HepG2 (cell line): ENCODE results near the gene KCNQ5. TPM values are rescaled to one million over a fixed set of nuclear protein-coding genes. Genes with fewer than 3 reads are reported as not detected.

Source experiments
- ATAC-seq: fragments of 200-7000 bp; cut with Tn5 transposase; 3 replicates; pipeline ENCODE4 v1.9.1; 2020; ENCODE audit warnings: mild to moderate bottlenecking, moderate library complexity
- BruUV-seq: library from RNA; stranded (reverse); fragments of 400-500 nt; replicated peaks from 2 replicates; lab custom pipeline; 2021; lab: Mats Ljungman, UMichigan
- CTCF ChIA-PET: fragments of 300-600 bp; formaldehyde crosslinking; extraction: SDS; loops from one replicate; lab custom pipeline; 2021; ENCODE audit warnings: low total read pairs, inconsistent platforms, low intra/inter-chr PET ratio; lab: Yijun Ruan, JAX
- POLR2A ChIA-PET: fragments of 350-600 bp; sonication (Branson Sonifier 250); formaldehyde crosslinking; loops from one replicate; lab custom pipeline; 2020; ENCODE audit warnings: antibody characterized with exemption, inconsistent platforms; lab: Yijun Ruan, JAX
- DNase-seq: peaks from one replicate; pipeline ENCODE4 v3.0.0-alpha.2; 2015; ENCODE audit warnings: low spot score
- FAIRE-seq: peaks from 3 replicates; lab custom pipeline; 2011; peaks lifted over from hg19 to GRCh38; lab: Jason Lieb, UNC
- H2AFZ ChIP-seq: one replicate; pipeline ENCODE4 v1.6.1; 2011; ENCODE audit warnings: low read length, inconsistent platforms
- H3K27ac ChIP-seq: fragments of 300-600 bp; 3 replicates; pipeline ENCODE4 v1.8.0; 2011; ENCODE audit warnings: mixed run types, mild to moderate bottlenecking, mixed read lengths, low read length, inconsistent platforms; ENCODE audit not compliant: insufficient read depth; ENCODE audit errors: extremely low read length
- H3K27me3 ChIP-seq, 2 experiments: fragments of 200-600 bp in 1 of 2; 2 replicates in 1 of 2; 3 replicates in 1 of 2; pipeline versions ENCODE4 v1.6.0 to v1.8.0; 2011; ENCODE audit warnings: low read length in 2 of 2, mild to moderate bottlenecking in 2 of 2, moderate library complexity in 2 of 2, inconsistent platforms in 1 of 2; ENCODE audit not compliant: insufficient read depth in 2 of 2, control insufficient read depth in 1 of 2
- H3K36me3 ChIP-seq, 2 experiments: fragments of 200-600 bp in 1 of 2; replicated peaks in 1 of 2; 2 replicates in 1 of 2; 3 replicates in 1 of 2; pipeline versions ENCODE4 v1.5.1 to v1.8.0; 2011; ENCODE audit warnings: low read length in 2 of 2, inconsistent platforms in 1 of 2; ENCODE audit not compliant: insufficient read depth in 2 of 2, control insufficient read depth in 1 of 2
- H3K4me1 ChIP-seq: 2 replicates; pipeline ENCODE4 v1.5.1; 2012; ENCODE audit warnings: low read length, inconsistent platforms; ENCODE audit not compliant: insufficient read depth
- H3K4me2 ChIP-seq: 2 replicates; pipeline ENCODE4 v1.6.0; 2011; ENCODE audit warnings: low read depth, low read length, inconsistent platforms
- H3K4me3 ChIP-seq, 3 experiments: fragments of 200-600 bp in 1 of 3; sonication (generic), shearing (Covaris generic) in 1 of 3; replicated peaks in 1 of 3; 2 replicates each; pipeline ENCODE4 v1.5.1; 2011 to 2016; ENCODE audit warnings: low read length in 3 of 3, inconsistent platforms in 2 of 3, low read depth in 2 of 3, mild to moderate bottlenecking in 2 of 3, control low read depth in 1 of 3, mixed read lengths in 1 of 3; ENCODE audit not compliant: insufficient read depth in 1 of 3
- H3K79me2 ChIP-seq: one replicate; pipeline ENCODE4 v1.6.1; 2011; ENCODE audit warnings: low read length, inconsistent platforms; ENCODE audit not compliant: insufficient read depth
- H3K9ac ChIP-seq: 2 replicates; pipeline ENCODE4 v1.6.0; 2011; ENCODE audit warnings: mild to moderate bottlenecking, low read depth, low read length, inconsistent platforms; ENCODE audit not compliant: insufficient read depth
- H3K9me3 ChIP-seq: 2 replicates; pipeline ENCODE4 v1.5.1; 2012; ENCODE audit warnings: mild to moderate bottlenecking, low read length
- H4K20me1 ChIP-seq: 2 replicates; pipeline ENCODE4 v1.6.0; 2011; ENCODE audit warnings: inconsistent platforms, mild to moderate bottlenecking, low read length, moderate library complexity; ENCODE audit not compliant: insufficient read depth
- CENPT ChIP-seq: sonication (generic); formaldehyde crosslinking; IDR thresholded peaks from 2 replicates; pipeline ENCODE4 v1.8.0; 2022; ENCODE audit warnings: low read depth, mild to moderate bottlenecking, moderate library complexity, missing genetic modification reagents
- FIP1L1 ChIP-seq: fragments of 200-400 bp; formaldehyde crosslinking; IDR thresholded peaks from 2 replicates; pipeline ENCODE4 v1.6.1; 2018; ENCODE audit warnings: low read depth, mild to moderate bottlenecking, low read length, moderate library complexity, borderline replicate concordance; ENCODE audit not compliant: insufficient read depth
- FOXP1 ChIP-seq, 2 experiments: fragments of 450-650 bp in 1 of 2; IDR thresholded peaks; 2 replicates each; pipeline ENCODE4 v1.6.1; 2017 to 2018; ENCODE audit warnings: antibody characterized with exemption in 1 of 2
- GATAD2A ChIP-seq: IDR thresholded peaks from 2 replicates; pipeline ENCODE4 v1.6.1; 2016
- GFI1 ChIP-seq: sonication (generic); formaldehyde crosslinking; IDR thresholded peaks from 2 replicates; pipeline ENCODE4 v1.5.0; 2020; ENCODE audit warnings: missing genetic modification reagents, mild to moderate bottlenecking, borderline replicate concordance
- HNRNPL ChIP-seq: fragments of 200-400 bp; formaldehyde crosslinking; IDR thresholded peaks from 2 replicates; pipeline ENCODE4 v1.6.1; 2017; ENCODE audit warnings: mild to moderate bottlenecking, low read depth, low read length
- KDM4B ChIP-seq: sonication (generic); formaldehyde crosslinking; IDR thresholded peaks from 2 replicates; pipeline ENCODE4 v1.4.0; 2020; ENCODE audit warnings: missing genetic modification reagents
- KLF12 ChIP-seq: sonication (generic); formaldehyde crosslinking; IDR thresholded peaks from 2 replicates; pipeline ENCODE4 v1.4.0; 2020; ENCODE audit warnings: missing genetic modification reagents, borderline replicate concordance
- NR2F2 ChIP-seq: IDR thresholded peaks from 2 replicates; pipeline ENCODE4 v1.6.1; 2012; ENCODE audit warnings: low read depth, inconsistent platforms, borderline replicate concordance
- PATZ1 ChIP-seq: sonication (generic); formaldehyde crosslinking; IDR thresholded peaks from 2 replicates; pipeline ENCODE4 v1.4.0; 2020; ENCODE audit warnings: missing genetic modification reagents
- RNF2 ChIP-seq: fragments of 450-650 bp; conservative IDR thresholded peaks from 2 replicates; pipeline ENCODE4 v1.6.1; 2016; ENCODE audit warnings: low read depth
- SMARCE1 ChIP-seq: fragments of 450-650 bp; IDR thresholded peaks from 2 replicates; pipeline ENCODE4 v1.6.1; 2017; ENCODE audit warnings: borderline replicate concordance
- YY1 ChIP-seq: IDR thresholded peaks from 2 replicates; pipeline ENCODE4 v1.6.1; 2011; ENCODE audit warnings: low read length, low read depth, moderate library complexity, mild to moderate bottlenecking; ENCODE audit not compliant: insufficient read depth, insufficient replicate concordance
- ZFP36 ChIP-seq: fragments of 150-350 bp; IDR thresholded peaks from 2 replicates; pipeline ENCODE4 v1.6.1; 2018; ENCODE audit warnings: borderline replicate concordance, low read length, low read depth; ENCODE audit not compliant: partially characterized antibody
- ZMYM4 ChIP-seq: sonication (generic); formaldehyde crosslinking; IDR thresholded peaks from 2 replicates; pipeline ENCODE4 v1.8.1; 2023; ENCODE audit warnings: mild to moderate bottlenecking, missing genetic modification reagents
- ZNF121 ChIP-seq: sonication (generic); formaldehyde crosslinking; IDR thresholded peaks from 2 replicates; pipeline ENCODE4 v1.5.0; 2020; ENCODE audit warnings: mild to moderate bottlenecking, missing genetic modification reagents
- ZNF530 ChIP-seq: sonication (generic); formaldehyde crosslinking; IDR thresholded peaks from 2 replicates; pipeline ENCODE4 v1.5.0; 2020; ENCODE audit warnings: low read depth, mild to moderate bottlenecking, missing genetic modification reagents
- ZNF879 ChIP-seq: sonication (generic); formaldehyde crosslinking; IDR thresholded peaks from 2 replicates; pipeline ENCODE4 v1.8.1; 2023; ENCODE audit warnings: missing genetic modification reagents
- WGBS: methylation state at CpG from one replicate; pipeline ENCODE4 v1.1.6; 2017; ENCODE audit warnings: low lambda C conversion rate; 5-methylcytosine and 5-hydroxymethylcytosine counted together
- in situ Hi-C: cut with HindIII; loops from 2 replicates; pipeline ENCODE4 v1.10.0; 2017; ENCODE audit warnings: low pct_unique_long_range_greater_than_20kb; ENCODE audit not compliant: extremely low pct_ligation_motif_present
- intact Hi-C: fragments of 100-400 bp; cut with micrococcal nuclease; formaldehyde crosslinking; loops from one replicate; pipeline ENCODE4 v1.10.0; 2022; ENCODE audit not compliant: unreplicated experiment
- polyA plus RNA-seq, 8 experiments: library from polyadenylated mRNA; depleted of rRNA in 3 of 8; stranded (reverse) in 7 of 8; unstranded in 1 of 8; fragments of >200 nt; fragmentation: Illumina TruSeq in 4 of 8; extraction: Trizol in 4 of 8; gene quantifications; 2 replicates each; pipeline versions ENCODE4 v1.2.1 to v1.2.3, GENCODE V29; 2011 to 2016; ENCODE audit warnings: low read depth in 4 of 8, missing spikeins in 1 of 8, mixed read lengths in 1 of 8; ENCODE audit not compliant: insufficient read depth in 1 of 8
- total RNA-seq, 5 experiments: library from RNA; depleted of rRNA; stranded (reverse); fragments of >200 nt; fragmentation: Illumina TruSeq; extraction: Trizol; gene quantifications; 2 replicates each; pipeline ENCODE4 v1.2.3, GENCODE V29; 2016; ENCODE audit warnings: low read depth in 1 of 5
- TF ChIP-seq, protein P1 (sequence below): sonication (generic); formaldehyde crosslinking; IDR thresholded peaks from 2 replicates; pipeline ENCODE4 v1.8.0; 2022; ENCODE audit warnings: mild to moderate bottlenecking, missing genetic modification reagents, moderate library complexity
- TF ChIP-seq, protein P2 (sequence below): sonication (generic); formaldehyde crosslinking; IDR thresholded peaks from 2 replicates; pipeline ENCODE4 v1.5.0; 2020; ENCODE audit warnings: mild to moderate bottlenecking, missing genetic modification reagents

The KCNQ5 gene
- total and polyA plus RNA-seq, 2 of the 13 experiments (the other 11 are each of a cell fraction or from before 2014, with no cell fraction given): 0.04 TPM; not detected in 1

DNA sequence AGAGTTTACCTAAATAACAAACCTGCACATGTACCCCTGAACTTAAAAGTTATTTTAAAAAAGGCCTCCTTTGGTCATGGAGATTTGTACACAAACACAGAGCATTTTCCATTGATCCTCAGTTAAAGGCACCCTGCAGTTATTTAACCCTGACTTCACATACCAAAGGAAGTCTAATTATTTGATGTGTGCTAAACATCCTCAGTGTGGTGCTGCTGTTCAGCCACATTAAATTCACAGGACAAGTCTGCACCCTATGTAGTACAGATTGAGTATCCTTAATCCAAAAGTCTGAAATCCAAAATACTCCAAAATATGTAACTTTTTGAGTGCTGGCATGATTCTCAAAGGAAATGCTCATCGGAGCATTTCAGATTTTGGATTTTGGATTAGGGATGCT lies 21.4 kb downstream of the KCNQ5 start:
- Histone ChIP-seq H3K36me3 (no peaks in the 10 kb centered on the region), H4K20me1 (no peaks in the 10 kb centered on the region), H3K4me1 (no peaks in the 10 kb centered on the region), H3K4me2 (no peak overlapping the region), H3K9ac (no peak overlapping the region), H2AFZ (no peak overlapping the region), H3K27me3 (no peaks in the 10 kb centered on the region; a peak in 1 of 5 replicates), H3K27ac (no peak overlapping the region), H3K4me3 (no peak overlapping the region), H3K9me3 (no peaks in the 10 kb centered on the region), H3K79me2 (no peaks in the 10 kb centered on the region)
- FAIRE-seq (no peak), ATAC-seq (no peak), DNase-seq (no peak)
- intact Hi-C loops: no loop called here
- in situ Hi-C loops: no loop called here
- ChIA-PET POLR2A (no interaction called here), CTCF (no interaction called here)
- BruUV-seq: no TSS peak
- TF ChIP-seq GATAD2A (CRISPR knock-in tag) (no peak), ZNF530 (CRISPR knock-in tag) (no peak), HNRNPL (no peak), SMARCE1 (no peak), ZNF121 (no peak), FIP1L1 (no peak), YY1 (no peak), KDM4B (CRISPR knock-in tag) (no peak), CENPT (no peak), RNF2 (no peak), ZFP36 (no peak), PATZ1 (CRISPR knock-in tag) (no peak), GFI1 (CRISPR knock-in tag) (no peak), FOXP1 (IDR thresholded peaks at IDR 0.05) (no peak), FOXP1 (CRISPR knock-in tag; IDR thresholded peaks at IDR 0.05) (no peak), KLF12 (CRISPR knock-in tag) (no peak), ZNF879 (no peak), ZMYM4 (CRISPR knock-in tag) (no peak), NR2F2 (no peak)
- TF ChIP-seq, protein P1, sequence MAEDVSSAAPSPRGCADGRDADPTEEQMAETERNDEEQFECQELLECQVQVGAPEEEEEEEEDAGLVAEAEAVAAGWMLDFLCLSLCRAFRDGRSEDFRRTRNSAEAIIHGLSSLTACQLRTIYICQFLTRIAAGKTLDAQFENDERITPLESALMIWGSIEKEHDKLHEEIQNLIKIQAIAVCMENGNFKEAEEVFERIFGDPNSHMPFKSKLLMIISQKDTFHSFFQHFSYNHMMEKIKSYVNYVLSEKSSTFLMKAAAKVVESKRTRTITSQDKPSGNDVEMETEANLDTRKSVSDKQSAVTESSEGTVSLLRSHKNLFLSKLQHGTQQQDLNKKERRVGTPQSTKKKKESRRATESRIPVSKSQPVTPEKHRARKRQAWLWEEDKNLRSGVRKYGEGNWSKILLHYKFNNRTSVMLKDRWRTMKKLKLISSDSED (CRISPR knock-in tag): no peak
- TF ChIP-seq, protein P2, sequence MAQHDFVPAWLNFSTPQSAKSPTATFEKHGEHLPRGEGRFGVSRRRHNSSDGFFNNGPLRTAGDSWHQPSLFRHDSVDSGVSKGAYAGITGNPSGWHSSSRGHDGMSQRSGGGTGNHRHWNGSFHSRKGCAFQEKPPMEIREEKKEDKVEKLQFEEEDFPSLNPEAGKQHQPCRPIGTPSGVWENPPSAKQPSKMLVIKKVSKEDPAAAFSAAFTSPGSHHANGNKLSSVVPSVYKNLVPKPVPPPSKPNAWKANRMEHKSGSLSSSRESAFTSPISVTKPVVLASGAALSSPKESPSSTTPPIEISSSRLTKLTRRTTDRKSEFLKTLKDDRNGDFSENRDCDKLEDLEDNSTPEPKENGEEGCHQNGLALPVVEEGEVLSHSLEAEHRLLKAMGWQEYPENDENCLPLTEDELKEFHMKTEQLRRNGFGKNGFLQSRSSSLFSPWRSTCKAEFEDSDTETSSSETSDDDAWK: no peak
- WGBS: 63% methylated on average over 1 of the region's 1 CpG
